ENCODE measurements around the gene EIF3D. TPM values are rescaled to one million over a fixed set of nuclear protein-coding genes. Genes with fewer than 3 reads are reported as not detected.

Gene EIF3D
- total RNA-seq: 328 and 413 TPM in 2 replicates

DNA sequence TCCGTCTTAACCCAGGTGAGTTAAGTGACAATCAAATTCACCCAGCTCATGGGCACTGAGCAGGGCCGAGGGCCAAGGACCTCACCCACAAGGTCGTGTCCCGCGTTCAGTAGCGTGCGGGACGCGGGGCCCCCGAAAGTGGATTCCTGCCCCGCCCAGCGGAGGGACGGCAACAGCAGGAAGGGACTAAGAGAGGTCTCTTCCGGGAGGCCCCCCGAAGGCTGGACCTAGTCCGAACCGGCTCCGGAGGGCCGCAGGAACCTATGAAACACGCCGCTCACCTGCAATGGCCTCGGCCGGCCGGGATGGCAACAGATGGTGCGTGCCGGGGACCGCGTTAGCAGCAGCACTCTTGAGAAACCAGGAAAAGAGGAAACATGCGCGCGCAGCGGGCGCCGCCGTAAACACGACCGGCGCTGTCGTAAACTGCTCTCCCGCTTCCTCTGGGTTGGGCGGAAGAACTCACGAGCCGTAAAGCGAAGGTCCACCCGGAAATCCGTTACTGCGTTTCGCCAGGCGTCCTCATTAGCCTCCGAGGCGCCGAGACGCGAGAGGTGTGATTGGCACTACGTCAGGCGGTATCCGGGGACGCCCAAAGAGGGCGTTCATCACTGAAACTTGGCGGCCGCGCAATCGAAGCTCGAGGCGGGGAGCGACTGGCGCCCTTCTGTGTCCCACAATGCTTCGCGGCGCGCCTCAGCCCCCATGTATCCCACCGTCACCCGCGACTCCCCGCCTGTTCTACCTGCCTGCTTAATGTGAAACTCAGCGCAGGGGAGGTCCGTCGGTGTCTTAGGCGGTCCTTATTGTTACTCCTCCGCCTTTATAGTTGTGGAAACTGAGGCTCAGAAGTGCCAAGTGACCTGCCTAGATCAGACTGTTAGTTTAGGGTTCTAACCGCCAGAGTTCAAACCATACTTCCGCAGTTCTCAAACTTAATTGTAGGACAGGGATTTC is at the start of gene EIF3D:
Gene EIF3D (minus strand): TSS at position 372 of the 957 bp plus-strand sequence. CDS start 3,045 bp downstream, outside the sequence.

GRCh38 chr22:36506637-36507517 is 22.1 kb downstream of the EIF3D start, which contains the start of gene FOXRED2:
TSS of gene FOXRED2 (minus strand) at chr22:36507040. CDS start at chr22:36506422, 618 bp downstream.

GRCh38 chr22:36481393-36482168 is 47.4 kb downstream of the EIF3D start, which contains the start of gene TXN2:
TSS of gene TXN2 (minus strand) at chr22:36481640. CDS start at chr22:36480837, 803 bp downstream.

Other genes starting within 250 kb of the EIF3D start
- 232 and 792 TPM in 2 replicates for gene MYH9, start 141.2 kb downstream of the EIF3D start, total RNA-seq
- gene TXN2, start 47.5 kb downstream of the EIF3D start, total RNA-seq: 77.4 and 105 TPM in 2 replicates
- gene FOXRED2, start 22.1 kb downstream of the EIF3D start, total RNA-seq: 7.2 and 13.0 TPM in 2 replicates
- 0.08 TPM in 1 of 2 replicates, not detected in the other for gene CACNG2, start 174.6 kb upstream of the EIF3D start, total RNA-seq
- 15.3 and 23.8 TPM in 2 replicates for gene IFT27, start 247.0 kb upstream of the EIF3D start, total RNA-seq